Activated T-helper 2 cell treated with anti-CD3 and anti-CD28 coated beads, Interferon-gamma antibody, Interleukin-2, Interleukin-4, amounts not matched to agents 10 μg/mL and 5 μg/mL and 100 μg/mL, durations not matched to agents 14 hours and 24 hours and 36 hours (primary cell): Measurements from ENCODE around the gene ELFN2. TPM values are rescaled to one million over a fixed set of nuclear protein-coding genes. Genes with fewer than 3 reads are reported as not detected.

ENCODE experiments used
- DNase-seq: peaks from one replicate; pipeline ENCODE4 v3.0.0; 2021; ENCODE audit warnings: low spot score
- H3K27ac Mint-ChIP-seq: one replicate; pipeline ENCODE4 v1.8.0; 2021; ENCODE audit warnings: mixed read lengths
- H3K27me3 Mint-ChIP-seq: one replicate; pipeline ENCODE4 v1.8.0; 2021; ENCODE audit warnings: low read depth, mixed read lengths
- H3K36me3 Mint-ChIP-seq: one replicate; pipeline ENCODE4 v1.8.0; 2021; ENCODE audit warnings: low read depth, mixed read lengths
- H3K4me1 Mint-ChIP-seq: one replicate; pipeline ENCODE4 v1.8.0; 2021; ENCODE audit warnings: low read depth, mixed read lengths
- H3K4me3 Mint-ChIP-seq: one replicate; pipeline ENCODE4 v1.8.0; 2021; ENCODE audit warnings: low read depth, mild to moderate bottlenecking, moderate library complexity, mixed read lengths
- H3K9me3 Mint-ChIP-seq: one replicate; pipeline ENCODE4 v1.8.0; 2021; ENCODE audit warnings: mixed read lengths
- intact Hi-C: fragments of 100-400 bp; cut with micrococcal nuclease; formaldehyde crosslinking; loops from one replicate; pipeline ENCODE4 v1.15.1; 2023
- total RNA-seq: library from RNA; stranded (reverse); gene quantifications from 2 replicates; pipeline ENCODE4 v1.2.3, GENCODE V29; 2022

The ELFN2 gene
- total RNA-seq, 1 donor from 2014 or later: 0.11 TPM

- no peak overlapping the region for H3K4me3 Mint-ChIP-seq
- no peaks in the 10 kb centered on the region for H3K4me1 Mint-ChIP-seq
- no peak overlapping the region for H3K27ac Mint-ChIP-seq
- no peaks in the 10 kb centered on the region for H3K9me3 Mint-ChIP-seq
- no peak for DNase-seq
- no peaks in the 10 kb centered on the region for H3K36me3 Mint-ChIP-seq
- H3K27me3 Mint-ChIP-seq: peaks cover 4% of the 10 kb centered on the region
- intact Hi-C loops: no loop called here
Observed at GRCh38 chr22:37365950-37366349, 61.3 kb downstream of the ELFN2 start.

DNA sequence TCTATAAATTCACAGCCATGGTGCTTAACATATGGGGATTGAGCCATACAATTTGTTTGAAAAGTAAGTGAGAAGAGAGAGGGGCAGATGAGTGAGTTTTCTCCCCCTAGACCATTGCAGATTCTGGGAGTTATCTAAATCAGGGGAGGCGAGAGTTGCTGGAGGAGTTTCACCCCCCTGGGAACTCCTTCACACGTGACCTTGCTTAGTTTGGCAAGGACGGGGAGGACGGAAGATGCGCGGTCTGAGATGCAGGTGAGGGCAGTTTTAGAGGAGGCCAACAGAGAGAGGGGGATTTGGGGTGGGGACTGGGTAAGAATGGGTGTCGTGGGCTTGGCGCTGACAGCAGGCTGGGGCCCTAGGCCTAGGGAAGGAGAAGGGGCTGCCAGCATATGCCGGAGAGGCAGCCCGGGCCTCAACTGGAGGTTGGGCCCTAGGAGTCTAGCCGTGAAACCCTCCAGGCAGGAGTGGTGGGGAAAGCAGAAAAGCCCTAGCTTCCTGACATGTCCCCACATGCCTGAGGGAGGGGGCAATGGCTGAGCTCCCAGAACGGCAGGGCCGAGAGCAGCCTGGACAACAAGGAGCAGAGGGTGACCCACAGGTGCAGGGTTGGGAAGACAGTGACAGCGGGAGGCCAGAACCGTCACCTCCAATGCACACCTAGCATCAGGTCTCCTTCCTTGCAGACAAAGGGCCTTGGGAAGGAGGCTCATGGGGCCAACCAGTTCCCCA, 63.9 kb downstream of the ELFN2 start:
- Mint-ChIP-seq H3K27ac (no peak overlapping the region), H3K36me3 (no peaks in the 10 kb centered on the region), H3K27me3 (peaks cover 4% of the 10 kb centered on the region), H3K4me1 (no peaks in the 10 kb centered on the region), H3K9me3 (no peaks in the 10 kb centered on the region), H3K4me3 (no peak overlapping the region)
- intact Hi-C loops: no loop called here
- DNase-seq: no peak

- Mint-ChIP-seq H3K4me3 (no peak overlapping the region), H3K36me3 (no peaks in the 10 kb centered on the region), H3K27ac (no peak overlapping the region), H3K9me3 (no peaks in the 10 kb centered on the region), H3K4me1 (no peaks in the 10 kb centered on the region), H3K27me3 (peaks cover 4% of the 10 kb centered on the region)
- DNase-seq: no peak
- intact Hi-C loops: no loop called here
Observed at GRCh38 chr22:37362621-37363020, 64.7 kb downstream of the ELFN2 start.

GRCh38 chr22:37358917-37359316, 68.4 kb downstream of the ELFN2 start:
- Mint-ChIP-seq H3K27me3 (no peaks in the 10 kb centered on the region), H3K27ac (no peak overlapping the region), H3K4me3 (no peak overlapping the region), H3K36me3 (no peaks in the 10 kb centered on the region), H3K4me1 (no peaks in the 10 kb centered on the region), H3K9me3 (no peaks in the 10 kb centered on the region)
- intact Hi-C loops: no loop called here
- no peak for DNase-seq

- Mint-ChIP-seq H3K4me1 (no peaks in the 10 kb centered on the region), H3K36me3 (no peaks in the 10 kb centered on the region), H3K27me3 (no peaks in the 10 kb centered on the region), H3K9me3 (no peaks in the 10 kb centered on the region), H3K4me3 (no peak overlapping the region), H3K27ac (no peak overlapping the region)
- DNase-seq: no peak
- intact Hi-C loops: no loop called here
Observed at GRCh38 chr22:37358386-37358785, 68.9 kb downstream of the ELFN2 start.

- H3K4me1 Mint-ChIP-seq: no peaks in the 10 kb centered on the region
Observed at GRCh38 chr22:37357446-37358075, 69.7 kb downstream of the ELFN2 start.

GRCh38 chr22:37356922-37357321, 70.4 kb downstream of the ELFN2 start:
- intact Hi-C loops: no loop called here
- no peaks in the 10 kb centered on the region for H3K36me3 Mint-ChIP-seq
- H3K9me3 Mint-ChIP-seq: no peaks in the 10 kb centered on the region
- no peaks in the 10 kb centered on the region for H3K27me3 Mint-ChIP-seq
- H3K4me3 Mint-ChIP-seq: no peak overlapping the region
- no peaks in the 10 kb centered on the region for H3K4me1 Mint-ChIP-seq
- H3K27ac Mint-ChIP-seq: no peak overlapping the region
- DNase-seq: no peak

More at GRCh38 chr22:37357446-37358075, 69.7 kb downstream of the ELFN2 start:
- H3K27ac Mint-ChIP-seq: no peak overlapping the region
- H3K4me3 Mint-ChIP-seq: no peak overlapping the region
- no peaks in the 10 kb centered on the region for H3K36me3 Mint-ChIP-seq
- intact Hi-C loops: no loop called here
- H3K27me3 Mint-ChIP-seq: no peaks in the 10 kb centered on the region
- no peaks in the 10 kb centered on the region for H3K9me3 Mint-ChIP-seq
- no peak for DNase-seq

DNA sequence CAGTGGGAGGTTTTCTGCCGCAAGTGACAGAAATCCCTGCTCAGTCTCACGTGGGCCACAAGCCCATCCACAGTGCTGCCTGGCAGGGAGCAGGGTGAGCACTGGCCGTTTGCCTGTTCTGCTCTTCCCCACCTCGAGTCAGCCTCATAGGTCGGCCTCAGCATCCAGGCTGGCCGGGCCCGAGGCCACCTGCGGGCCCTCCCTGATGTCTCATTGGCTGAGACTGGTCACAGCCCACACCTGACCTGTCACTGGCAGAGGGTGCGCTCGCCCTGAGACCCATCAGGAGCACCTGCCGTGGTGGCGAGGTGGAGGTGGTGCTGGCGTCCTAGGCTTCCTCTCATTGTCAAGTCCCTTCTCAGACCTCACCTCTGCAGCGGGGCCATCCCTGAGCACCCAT, 72.1 kb downstream of the ELFN2 start:
- Mint-ChIP-seq H3K27ac (no peak overlapping the region), H3K4me3 (no peak overlapping the region), H3K27me3 (no peaks in the 10 kb centered on the region), H3K4me1 (no peaks in the 10 kb centered on the region), H3K9me3 (no peaks in the 10 kb centered on the region), H3K36me3 (no peaks in the 10 kb centered on the region)
- intact Hi-C loops: no loop called here
- no peak for DNase-seq

DNA sequence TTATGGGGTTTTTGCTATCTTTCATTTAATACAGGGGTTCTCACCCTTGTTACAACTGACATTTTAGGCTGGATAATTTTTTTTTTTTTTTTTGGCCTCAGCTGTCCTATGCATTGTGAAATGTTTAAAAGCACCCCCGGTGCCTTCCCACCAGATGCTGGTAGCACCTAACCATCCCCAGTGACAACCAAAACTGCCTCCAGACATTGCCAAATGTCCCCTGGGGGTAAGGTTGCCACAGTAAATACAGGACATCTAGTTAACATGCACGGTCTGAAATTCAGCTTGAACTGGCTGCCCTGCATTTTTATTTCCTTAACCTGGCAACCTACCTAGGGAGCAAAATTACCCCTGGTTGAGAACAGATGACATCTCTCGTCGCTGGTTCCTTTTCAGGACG, 72.6 kb downstream of the ELFN2 start:
- Mint-ChIP-seq H3K4me1 (no peaks in the 10 kb centered on the region), H3K36me3 (no peaks in the 10 kb centered on the region), H3K9me3 (no peaks in the 10 kb centered on the region), H3K4me3 (no peak overlapping the region), H3K27ac (no peak overlapping the region), H3K27me3 (no peaks in the 10 kb centered on the region)
- intact Hi-C loops: no loop called here
- DNase-seq: no peak

- no peak overlapping the region for H3K4me3 Mint-ChIP-seq
- H3K4me1 Mint-ChIP-seq: no peaks in the 10 kb centered on the region
- no peak for DNase-seq
- no peaks in the 10 kb centered on the region for H3K27me3 Mint-ChIP-seq
- H3K36me3 Mint-ChIP-seq: no peaks in the 10 kb centered on the region
- intact Hi-C loops: no loop called here
- no peak overlapping the region for H3K27ac Mint-ChIP-seq
- no peaks in the 10 kb centered on the region for H3K9me3 Mint-ChIP-seq
Observed at GRCh38 chr22:37354261-37354660, 73.0 kb downstream of the ELFN2 start.

DNA sequence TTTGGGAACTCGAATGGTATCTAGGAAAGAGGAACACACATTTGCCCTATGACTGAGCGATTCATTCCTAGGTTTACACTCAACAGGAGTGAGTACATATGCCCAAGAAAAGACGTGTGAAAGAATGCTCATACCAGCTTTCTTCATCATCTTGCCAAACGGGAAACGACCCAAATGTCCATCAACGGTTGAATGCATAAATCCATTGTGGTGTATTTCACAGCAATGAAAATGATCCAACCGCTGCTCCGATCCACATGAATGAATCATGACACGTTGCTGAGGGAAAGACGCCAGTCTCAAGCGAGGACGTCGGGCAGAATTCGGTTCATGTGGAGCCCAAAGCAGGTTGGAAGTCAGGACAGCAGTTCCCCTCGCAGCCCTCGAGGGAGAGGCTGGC, 73.4 kb downstream of the ELFN2 start:
- Mint-ChIP-seq H3K9me3 (no peaks in the 10 kb centered on the region), H3K27ac (no peak overlapping the region), H3K4me3 (no peak overlapping the region), H3K36me3 (no peaks in the 10 kb centered on the region), H3K4me1 (no peaks in the 10 kb centered on the region), H3K27me3 (no peaks in the 10 kb centered on the region)
- no peak for DNase-seq
- intact Hi-C loops: no loop called here

DNA sequence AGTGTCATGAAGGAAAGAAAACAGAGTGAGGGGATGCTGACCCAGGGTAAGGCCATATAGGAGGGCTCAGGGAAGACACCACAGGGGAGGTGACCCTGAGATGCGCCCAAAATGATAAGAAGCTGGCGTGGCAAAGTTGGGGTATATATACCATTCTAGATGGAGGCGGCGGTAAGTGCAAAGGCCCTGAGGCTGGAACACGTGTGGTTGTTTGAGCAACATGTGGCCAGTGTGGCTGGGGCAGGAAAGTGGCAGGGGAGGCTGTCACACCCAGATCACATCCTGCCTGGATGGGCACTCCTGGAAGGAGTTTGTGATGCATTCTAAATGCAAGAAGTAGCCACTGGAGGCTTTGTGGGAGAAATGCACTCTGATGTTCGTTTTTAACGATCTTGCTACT, 74.8 kb downstream of the ELFN2 start:
- Mint-ChIP-seq H3K27me3 (no peaks in the 10 kb centered on the region), H3K4me3 (no peak overlapping the region), H3K4me1 (no peaks in the 10 kb centered on the region), H3K36me3 (no peaks in the 10 kb centered on the region), H3K9me3 (no peaks in the 10 kb centered on the region), H3K27ac (no peak overlapping the region)
- intact Hi-C loops: no loop called here
- no peak for DNase-seq

DNA sequence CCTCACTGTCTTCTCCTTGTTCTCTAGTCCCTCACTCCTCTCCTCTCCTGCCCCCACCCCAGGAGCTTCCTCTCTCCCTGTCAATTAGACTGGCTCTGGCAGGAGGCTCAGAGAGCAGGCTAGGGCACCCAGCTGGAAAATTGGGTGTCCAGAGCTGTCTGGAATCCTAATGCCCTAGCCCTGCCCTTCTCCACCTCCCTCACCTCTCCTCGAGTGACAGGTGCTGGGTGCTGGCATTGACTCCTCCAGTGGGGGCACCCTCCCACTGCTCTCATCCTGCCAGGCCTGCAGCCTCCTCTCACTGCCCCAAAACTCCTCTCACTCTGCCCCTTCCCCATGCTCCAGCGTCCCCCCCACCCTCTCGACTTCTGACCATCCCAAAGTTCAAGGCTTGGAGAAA, 76.0 kb downstream of the ELFN2 start:
- no peaks in the 10 kb centered on the region for H3K9me3 Mint-ChIP-seq
- DNase-seq: no peak
- no peaks in the 10 kb centered on the region for H3K36me3 Mint-ChIP-seq
- H3K4me3 Mint-ChIP-seq: no peak overlapping the region
- no peaks in the 10 kb centered on the region for H3K27me3 Mint-ChIP-seq
- intact Hi-C loops: no loop called here
- no peak overlapping the region for H3K27ac Mint-ChIP-seq
- H3K4me1 Mint-ChIP-seq: no peaks in the 10 kb centered on the region
